H9 (cell line): ENCODE results near the gene PLD1. TPM values are rescaled to one million over a fixed set of nuclear protein-coding genes. Genes with fewer than 3 reads are reported as not detected.

ENCODE experiments used
- DNase-seq: peaks from one replicate; pipeline ENCODE4 v3.0.0-alpha.2; 2017
- H2AFZ ChIP-seq: one replicate; pipeline ENCODE4 v1.6.1; 2013; ENCODE audit warnings: mild to moderate bottlenecking, low read length, control low read depth, moderate library complexity
- H2AK5ac ChIP-seq: 2 replicates; pipeline ENCODE4 v1.6.1; 2013; ENCODE audit warnings: low read length, control low read depth, mixed read lengths; ENCODE audit not compliant: insufficient read length
- H2BK120ac ChIP-seq: one replicate; pipeline ENCODE4 v1.6.1; 2013; ENCODE audit warnings: low read depth, mild to moderate bottlenecking, low read length, control low read depth, inconsistent platforms; ENCODE audit not compliant: poor library complexity, severe bottlenecking
- H2BK12ac ChIP-seq: 2 replicates; pipeline ENCODE4 v1.6.1; 2013; ENCODE audit warnings: low read length, control low read depth, mixed read lengths, low read depth; ENCODE audit not compliant: insufficient read length
- H2BK15ac ChIP-seq: 2 replicates; pipeline ENCODE4 v1.6.1; 2013; ENCODE audit warnings: low read depth, low read length, control low read depth
- H2BK20ac ChIP-seq: one replicate; pipeline ENCODE4 v1.6.1; 2013; ENCODE audit warnings: low read depth, mild to moderate bottlenecking, low read length, control low read depth, inconsistent platforms; ENCODE audit not compliant: poor library complexity, severe bottlenecking
- H2BK5ac ChIP-seq: 2 replicates; pipeline ENCODE4 v1.6.1; 2013; ENCODE audit warnings: low read length, control low read depth, mixed read lengths; ENCODE audit not compliant: insufficient read length
- H3K14ac ChIP-seq: 2 replicates; pipeline ENCODE4 v1.6.1; 2013; ENCODE audit warnings: low read length, control low read depth; ENCODE audit not compliant: insufficient read depth
- H3K18ac ChIP-seq: 2 replicates; pipeline ENCODE4 v1.6.1; 2013; ENCODE audit warnings: low read depth, mild to moderate bottlenecking, mixed read lengths, low read length, control low read depth; ENCODE audit not compliant: insufficient read length
- H3K23ac ChIP-seq: 2 replicates; pipeline ENCODE4 v1.6.1; 2013; ENCODE audit warnings: low read length, control low read depth, mixed read lengths, low read depth; ENCODE audit not compliant: insufficient read length
- H3K23me2 ChIP-seq: 2 replicates; pipeline ENCODE4 v1.6.1; 2013; ENCODE audit warnings: low read depth, mild to moderate bottlenecking, mixed read lengths, low read length, control low read depth; ENCODE audit not compliant: insufficient read length, poor library complexity, severe bottlenecking
- H3K27ac ChIP-seq: 2 replicates; pipeline ENCODE4 v1.5.1; 2013; ENCODE audit warnings: low read length, control low read depth, mixed read lengths, low read depth; ENCODE audit not compliant: insufficient read length
- H3K27me3 ChIP-seq: 2 replicates; pipeline ENCODE4 v1.6.1; 2013; ENCODE audit warnings: low read length, control low read depth, inconsistent platforms; ENCODE audit not compliant: insufficient read depth
- H3K4ac ChIP-seq: 2 replicates; pipeline ENCODE4 v1.6.1; 2013; ENCODE audit warnings: low read depth, mild to moderate bottlenecking, control low read depth, inconsistent platforms, low read length, moderate library complexity
- H3K4me1 ChIP-seq: 2 replicates; pipeline ENCODE4 v1.6.1; 2013; ENCODE audit warnings: low read length, control low read depth, inconsistent platforms; ENCODE audit not compliant: insufficient read depth
- H3K4me2 ChIP-seq: 2 replicates; pipeline ENCODE4 v1.6.1; 2013; ENCODE audit warnings: low read length, control low read depth, mixed read lengths; ENCODE audit not compliant: insufficient read length, insufficient read depth
- H3K56ac ChIP-seq: 2 replicates; pipeline ENCODE4 v1.6.1; 2013; ENCODE audit warnings: low read depth, mild to moderate bottlenecking, mixed read lengths, low read length, control low read depth; ENCODE audit not compliant: insufficient read length
- H3K79me1 ChIP-seq: 2 replicates; pipeline ENCODE4 v1.6.1; 2013; ENCODE audit warnings: low read depth, mild to moderate bottlenecking, moderate library complexity, low read length, control low read depth, inconsistent platforms; ENCODE audit not compliant: insufficient read depth, poor library complexity, severe bottlenecking
- H3K79me2 ChIP-seq: 2 replicates; pipeline ENCODE4 v1.6.1; 2013; ENCODE audit warnings: low read length, control low read depth, inconsistent platforms; ENCODE audit not compliant: insufficient read depth
- H3K9ac ChIP-seq: 2 replicates; pipeline ENCODE4 v1.6.1; 2013; ENCODE audit warnings: low read length, control low read depth, mixed read lengths; ENCODE audit not compliant: insufficient read length; ENCODE audit errors: extremely low read depth
- H3K9me3 ChIP-seq: one replicate; pipeline ENCODE4 v1.6.1; 2013; ENCODE audit warnings: low read depth, low read length, inconsistent platforms; ENCODE audit not compliant: control insufficient read depth
- H3T11ph ChIP-seq: one replicate; pipeline ENCODE4 v1.6.1; 2013; ENCODE audit warnings: mild to moderate bottlenecking, low read length, control low read depth, inconsistent platforms
- H4K20me1 ChIP-seq: one replicate; pipeline ENCODE4 v1.6.1; 2013; ENCODE audit not compliant: control insufficient read depth, insufficient read length, insufficient read depth
- H4K5ac ChIP-seq: 2 replicates; pipeline ENCODE4 v1.6.1; 2013; ENCODE audit warnings: low read depth, mild to moderate bottlenecking, mixed read lengths, low read length, control low read depth; ENCODE audit not compliant: insufficient read length
- H4K8ac ChIP-seq: replicated peaks from 2 replicates; pipeline ENCODE4 v1.6.1; 2013; ENCODE audit warnings: low read length, control low read depth, mixed read lengths, low read depth; ENCODE audit not compliant: insufficient read length
- H4K91ac ChIP-seq: 2 replicates; pipeline ENCODE4 v1.6.1; 2013; ENCODE audit warnings: low read depth, mild to moderate bottlenecking, moderate library complexity, mixed read lengths, low read length, control low read depth; ENCODE audit not compliant: insufficient read length
- H3K27ac Mint-ChIP-seq, 3 experiments: 2 replicates in 2 of 3; 3 replicates in 1 of 3; pipeline ENCODE4 v1.8.0; 2020 to 2021; ENCODE audit warnings: mixed read lengths in 3 of 3, mild to moderate bottlenecking in 1 of 3, moderate library complexity in 1 of 3
- H3K27me3 Mint-ChIP-seq: 2 replicates; pipeline ENCODE4 v1.8.0; 2021; ENCODE audit warnings: low read depth, mild to moderate bottlenecking, moderate library complexity, mixed read lengths
- H3K36me3 Mint-ChIP-seq, 3 experiments: 2 replicates in 2 of 3; 3 replicates in 1 of 3; pipeline ENCODE4 v1.8.0; 2020 to 2021; ENCODE audit warnings: low read depth in 3 of 3, mixed read lengths in 3 of 3; ENCODE audit not compliant: insufficient read depth in 1 of 3
- H3K4me1 Mint-ChIP-seq, 2 experiments: 2 replicates each; pipeline ENCODE4 v1.8.0; 2020; ENCODE audit warnings: mixed read lengths in 2 of 2
- H3K4me3 Mint-ChIP-seq, 2 experiments: 2 replicates in 1 of 2; 3 replicates in 1 of 2; pipeline ENCODE4 v1.8.0; 2020 to 2021; ENCODE audit warnings: mild to moderate bottlenecking in 2 of 2, mixed read lengths in 2 of 2, moderate library complexity in 1 of 2
- H3K9me3 Mint-ChIP-seq, 2 experiments: 2 replicates in 1 of 2; 3 replicates in 1 of 2; pipeline ENCODE4 v1.8.0; 2020; ENCODE audit warnings: mild to moderate bottlenecking in 2 of 2, mixed read lengths in 2 of 2, moderate library complexity in 1 of 2
- WGBS: extraction: QIAGEN DNeasy Blood & Tissue Kit; methylation state at CpG from one replicate; pipeline ENCODE4 v1.1.7; 2013; ENCODE audit warnings: missing lambda C conversion rate, low lambda C conversion rate, mixed read lengths; ENCODE audit not compliant: insufficient read length; ENCODE audit errors: extremely low coverage; 5-methylcytosine and 5-hydroxymethylcytosine counted together
- total RNA-seq: library from RNA; stranded (reverse); gene quantifications from 2 replicates; pipeline ENCODE4 v1.2.1, GENCODE V29; 2021
- TF ChIP-seq, protein P1 (sequence below): fragments of 200-600 bp; sonication (generic); conservative IDR thresholded peaks from 3 replicates; pipeline ENCODE4 v1.8.0; 2021; ENCODE audit warnings: antibody characterized with exemption, mild to moderate bottlenecking

The PLD1 gene
- total RNA-seq, 1 experiment from 2014 or later: 1.8 TPM

DNA sequence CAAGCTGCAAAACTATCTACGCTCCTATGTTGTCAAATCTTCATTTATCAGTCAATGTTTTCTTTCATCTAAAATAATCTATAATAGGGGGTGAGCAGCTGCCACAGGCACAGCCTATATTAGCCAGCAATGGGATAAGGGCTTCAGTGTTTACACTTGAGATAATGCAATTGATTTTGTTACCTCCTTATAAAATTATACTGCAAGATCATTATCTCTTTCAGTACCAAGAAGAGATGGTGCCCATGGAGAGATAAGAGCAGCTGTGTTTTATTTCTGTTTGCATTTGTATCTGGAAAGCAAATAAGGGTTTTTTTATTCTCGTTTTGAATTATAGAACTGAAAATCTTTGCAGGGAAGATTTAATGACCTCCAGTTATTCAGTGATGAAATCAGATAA, 68.9 kb downstream of the PLD1 start:
- Histone ChIP-seq H2BK5ac (no peak overlapping the region), H3K79me1 (no peaks in the 10 kb centered on the region), H3K14ac (no peak overlapping the region), H3K23me2 (no peaks in the 10 kb centered on the region), H3K4ac (no peak overlapping the region), H3K27me3 (no peaks in the 10 kb centered on the region), H2BK15ac (no peak overlapping the region), H2AK5ac (no peak overlapping the region), H2BK12ac (no peak overlapping the region), H3K79me2 (no peaks in the 10 kb centered on the region), H2BK20ac (no peak overlapping the region), H2AFZ (no peak overlapping the region), H3K27ac (no peak overlapping the region), H3K18ac (no peak overlapping the region), H3K9me3 (peaks cover 10% of the 10 kb centered on the region), H3K9ac (no peak overlapping the region), H4K91ac (no peak overlapping the region), H3K4me2 (no peak overlapping the region), H2BK120ac (no peak overlapping the region), H3T11ph (no peak overlapping the region), H4K5ac (no peak overlapping the region), H4K20me1 (no peaks in the 10 kb centered on the region), H4K8ac (no peak overlapping the region), H3K23ac (no peak overlapping the region), H3K4me1 (no peaks in the 10 kb centered on the region), H3K56ac (no peak overlapping the region)
- no CpG with 5 or more reads among the region's 2 CpGs for WGBS
- H3K4me1 Mint-ChIP-seq: 0 out of 4 replicates have a peak, but pooled peaks cover 0 to 3% of the 10 kb centered on the region in 2 experiments
- TF ChIP-seq, protein P1, sequence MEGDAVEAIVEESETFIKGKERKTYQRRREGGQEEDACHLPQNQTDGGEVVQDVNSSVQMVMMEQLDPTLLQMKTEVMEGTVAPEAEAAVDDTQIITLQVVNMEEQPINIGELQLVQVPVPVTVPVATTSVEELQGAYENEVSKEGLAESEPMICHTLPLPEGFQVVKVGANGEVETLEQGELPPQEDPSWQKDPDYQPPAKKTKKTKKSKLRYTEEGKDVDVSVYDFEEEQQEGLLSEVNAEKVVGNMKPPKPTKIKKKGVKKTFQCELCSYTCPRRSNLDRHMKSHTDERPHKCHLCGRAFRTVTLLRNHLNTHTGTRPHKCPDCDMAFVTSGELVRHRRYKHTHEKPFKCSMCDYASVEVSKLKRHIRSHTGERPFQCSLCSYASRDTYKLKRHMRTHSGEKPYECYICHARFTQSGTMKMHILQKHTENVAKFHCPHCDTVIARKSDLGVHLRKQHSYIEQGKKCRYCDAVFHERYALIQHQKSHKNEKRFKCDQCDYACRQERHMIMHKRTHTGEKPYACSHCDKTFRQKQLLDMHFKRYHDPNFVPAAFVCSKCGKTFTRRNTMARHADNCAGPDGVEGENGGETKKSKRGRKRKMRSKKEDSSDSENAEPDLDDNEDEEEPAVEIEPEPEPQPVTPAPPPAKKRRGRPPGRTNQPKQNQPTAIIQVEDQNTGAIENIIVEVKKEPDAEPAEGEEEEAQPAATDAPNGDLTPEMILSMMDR: no peak
- H3K27ac Mint-ChIP-seq: no peak overlapping the region
- peaks cover 6 to 10% of the 10 kb centered on the region in 2 experiments for H3K9me3 Mint-ChIP-seq
- no peak for DNase-seq
- no peaks in the 10 kb centered on the region for H3K27me3 Mint-ChIP-seq
- peaks cover 4 to 7% (median 5%) of the 10 kb centered on the region in 3 experiments; a peak in 6 of 7 replicates for H3K36me3 Mint-ChIP-seq
- no peak overlapping the region for H3K4me3 Mint-ChIP-seq
